Keratinocyte (primary cell): Measurements from ENCODE around the gene CLDND2. TPM values are rescaled to one million over a fixed set of nuclear protein-coding genes. Genes with fewer than 3 reads are reported as not detected.

Experiments used
- DNase-seq: peaks from one replicate; pipeline ENCODE4 v3.0.0-alpha.2; 2011; ENCODE audit warnings: low read depth, missing footprints, low spot score
- FAIRE-seq: peaks from 2 replicates; lab custom pipeline; 2011; peaks lifted over from hg19 to GRCh38; lab: Jason Lieb, UNC
- H2AFZ ChIP-seq: 2 replicates; pipeline ENCODE4 v1.6.0; 2012; ENCODE audit warnings: low read length, control low read depth, inconsistent platforms; ENCODE audit not compliant: control insufficient read depth
- H3K27ac ChIP-seq: 2 replicates; pipeline ENCODE4 v1.5.1; 2011; ENCODE audit warnings: low read length; ENCODE audit not compliant: control insufficient read depth, insufficient read depth
- H3K27me3 ChIP-seq: 3 replicates; pipeline ENCODE4 v1.6.0; 2011; ENCODE audit warnings: low read length; ENCODE audit not compliant: control insufficient read depth, insufficient read depth; ENCODE audit errors: extremely low read depth
- H3K36me3 ChIP-seq, 2 experiments: 2 replicates in 1 of 2; 3 replicates in 1 of 2; pipeline ENCODE4 v1.5.1; 2011; ENCODE audit warnings: low read length in 2 of 2, mild to moderate bottlenecking in 1 of 2; ENCODE audit not compliant: control insufficient read depth in 2 of 2, insufficient read depth in 2 of 2; ENCODE audit errors: extremely low read depth in 1 of 2
- H3K4me1 ChIP-seq: 3 replicates; pipeline ENCODE4 v1.5.1; 2011; ENCODE audit warnings: low read length; ENCODE audit not compliant: control insufficient read depth, insufficient read depth; ENCODE audit errors: extremely low read depth
- H3K4me2 ChIP-seq: 3 replicates; pipeline ENCODE4 v1.6.0; 2011; ENCODE audit warnings: low read depth, low read length; ENCODE audit not compliant: control insufficient read depth, insufficient read depth; ENCODE audit errors: extremely low read depth
- H3K4me3 ChIP-seq, 3 experiments: fragments of 200-600 bp in 1 of 3; sonication (generic) in 1 of 3; 2 replicates in 2 of 3; 3 replicates in 1 of 3; pipeline ENCODE4 v1.5.1; 2011 to 2016; ENCODE audit warnings: low read length in 3 of 3, mild to moderate bottlenecking in 3 of 3, control low read depth in 2 of 3, inconsistent platforms in 1 of 3, low read depth in 1 of 3, mixed read lengths in 1 of 3, mixed run types in 1 of 3, moderate library complexity in 1 of 3; ENCODE audit not compliant: control insufficient read depth in 2 of 3, insufficient read depth in 2 of 3; ENCODE audit errors: extremely low read depth in 1 of 3
- H3K79me2 ChIP-seq: 2 replicates; pipeline ENCODE4 v1.6.0; 2012; ENCODE audit warnings: low read length; ENCODE audit not compliant: control insufficient read depth, insufficient read depth
- H3K9ac ChIP-seq: 3 replicates; pipeline ENCODE4 v1.6.0; 2011; ENCODE audit warnings: low read length; ENCODE audit not compliant: control insufficient read depth, insufficient read depth; ENCODE audit errors: extremely low read depth
- H3K9me1 ChIP-seq: 3 replicates; pipeline ENCODE4 v1.6.0; 2011; ENCODE audit warnings: low read length; ENCODE audit not compliant: control insufficient read depth, insufficient read depth; ENCODE audit errors: extremely low read depth
- H3K9me3 ChIP-seq: 2 replicates; pipeline ENCODE4 v1.5.1; 2012; ENCODE audit warnings: low read depth, low read length; ENCODE audit not compliant: control insufficient read depth
- H4K20me1 ChIP-seq: 3 replicates; pipeline ENCODE4 v1.6.0; 2011; ENCODE audit warnings: low read length; ENCODE audit not compliant: control insufficient read depth, insufficient read depth; ENCODE audit errors: extremely low read depth
- CTCF ChIP-seq, 3 experiments: IDR thresholded peaks in 1 of 3; conservative IDR thresholded peaks in 1 of 3; optimal IDR thresholded peaks in 1 of 3; 2 replicates in 2 of 3; 3 replicates in 1 of 3; pipeline versions ENCODE3 to v1.5.1; 2011; ENCODE audit warnings: low read length in 3 of 3, mild to moderate bottlenecking in 3 of 3, moderate library complexity in 2 of 3, control low read depth in 1 of 3, inconsistent platforms in 1 of 3; ENCODE audit not compliant: insufficient read depth in 2 of 3; ENCODE audit errors: extremely low read depth in 1 of 3
- EZH2 ChIP-seq: IDR thresholded peaks from one replicate; pipeline ENCODE4 v1.6.1; 2012; ENCODE audit warnings: inconsistent platforms, mild to moderate bottlenecking, low read length, moderate library complexity
- dilution Hi-C: fragments of 300-500 bp; cut with MboI; formaldehyde crosslinking; loops from one replicate; pipeline ENCODE4 v1.7.0; 2020; ENCODE audit warnings: low sequenced_read_pairs; ENCODE audit not compliant: extremely low pct_ligation_motif_present
- polyA plus RNA-seq, 5 experiments: library from polyadenylated mRNA; depleted of rRNA in 3 of 5; stranded (reverse) in 3 of 5; stranded (forward) in 1 of 5; unstranded in 1 of 5; fragments of >200 nt; gene quantifications; 1 replicate in 1 of 5; 2 replicates in 3 of 5; 3 replicates in 1 of 5; pipeline versions ENCODE4 v1.2.1 to v1.2.3, GENCODE V29; 2011 to 2012; ENCODE audit warnings: missing spikeins in 2 of 5, low read depth in 1 of 5, low replicate concordance in 1 of 5

CLDND2 gene
- polyA plus RNA-seq, 1 donor (not counting 4 experiments of a cell fraction or from before 2014, with no cell fraction given) = 0.37 TPM

- Histone ChIP-seq H3K79me2 (no peaks in the 10 kb centered on the region), H2AFZ (no peak overlapping the region), H3K9ac (no peak overlapping the region), H3K4me1 (no peaks in the 10 kb centered on the region), H3K9me1 (no peaks in the 10 kb centered on the region), H3K27me3 (no peaks in the 10 kb centered on the region), H3K9me3 (no peaks in the 10 kb centered on the region), H3K4me2 (no peak overlapping the region), H3K4me3 (no peak overlapping the region), H3K36me3 (peaks cover 0 to 8% of the 10 kb centered on the region in 2 experiments), H3K27ac (no peak overlapping the region), H4K20me1 (no peaks in the 10 kb centered on the region)
- DNase-seq (no peak), FAIRE-seq (no peak)
- dilution Hi-C loops = no loop called here
- TF ChIP-seq EZH2 (no peak), CTCF (optimal IDR thresholded peaks at IDR 0.05 in 1 of 3, IDR thresholded peaks at IDR 0.05 in 1 of 3, conservative IDR thresholded peaks at IDR 0.05 in 1 of 3; ENCODE audit: extremely low read depth in 1 of 3, insufficient read depth in 2 of 3, low read length in 3 of 3) (no peak)
Observed at GRCh38 chr19:51352783-51353360, 15.9 kb downstream of the CLDND2 start.

- H3K9me3 ChIP-seq = no peaks in the 10 kb centered on the region
- H3K79me2 ChIP-seq = no peaks in the 10 kb centered on the region
- H3K27ac ChIP-seq = no peak overlapping the region
- H3K4me3 ChIP-seq = no peak overlapping the region
- H3K9ac ChIP-seq = no peak overlapping the region
- H2AFZ ChIP-seq = no peak overlapping the region
- dilution Hi-C loops = no loop called here
- H3K27me3 ChIP-seq = no peaks in the 10 kb centered on the region
- H3K4me2 ChIP-seq = no peak overlapping the region
- H4K20me1 ChIP-seq = no peaks in the 10 kb centered on the region
- H3K9me1 ChIP-seq = no peaks in the 10 kb centered on the region
- FAIRE-seq = no peak
- no peaks in the 10 kb centered on the region for H3K4me1 ChIP-seq
- peaks cover 0 to 13% of the 10 kb centered on the region in 2 experiments for H3K36me3 ChIP-seq
- no peak for DNase-seq
- TF ChIP-seq CTCF (optimal IDR thresholded peaks at IDR 0.05 in 1 of 3, IDR thresholded peaks at IDR 0.05 in 1 of 3, conservative IDR thresholded peaks at IDR 0.05 in 1 of 3; ENCODE audit: extremely low read depth in 1 of 3, insufficient read depth in 2 of 3, low read length in 3 of 3) (no peak), EZH2 (no peak)
Observed at GRCh38 chr19:51351266-51351990, 17.4 kb downstream of the CLDND2 start.
